ACC112 (cell line): ENCODE measurements around the gene HOXB6.

Experiments
- H2AFZ ChIP-seq: fragments of 200-600 bp; sonication (generic); one replicate; pipeline ENCODE4 v1.6.0; 2017; ENCODE audit warnings: antibody characterized with exemption, low read length; ENCODE audit not compliant: unreplicated experiment
- H3K27ac ChIP-seq: fragments of 200-600 bp; sonication (generic); 2 replicates; pipeline ENCODE4 v1.5.1; 2014; ENCODE audit warnings: low read depth, mild to moderate bottlenecking, antibody characterized with exemption, low read length, moderate library complexity
- H3K27me3 ChIP-seq: fragments of 200-600 bp; sonication (generic); 2 replicates; pipeline ENCODE4 v1.6.1; 2014; ENCODE audit warnings: mild to moderate bottlenecking, antibody characterized with exemption, low read length, moderate library complexity, mixed read lengths; ENCODE audit not compliant: insufficient read depth
- H3K36me3 ChIP-seq: fragments of 200-600 bp; sonication (generic); 2 replicates; pipeline ENCODE4 v1.6.1; 2016; ENCODE audit warnings: mild to moderate bottlenecking, antibody characterized with exemption, low read length, moderate library complexity, mixed read lengths; ENCODE audit not compliant: insufficient read depth
- H3K4me1 ChIP-seq: fragments of 200-600 bp; sonication (generic); one replicate; pipeline ENCODE4 v1.6.1; 2016; ENCODE audit warnings: low read length, mixed read lengths; ENCODE audit not compliant: insufficient read depth, unreplicated experiment, control insufficient read depth
- H3K4me3 ChIP-seq: fragments of 200-600 bp; sonication (generic); 2 replicates; pipeline ENCODE4 v1.5.1; 2014; ENCODE audit warnings: mild to moderate bottlenecking, low read depth, low read length
- H3K79me2 ChIP-seq: fragments of 200-600 bp; sonication (generic); one replicate; pipeline ENCODE4 v1.6.0; 2016; ENCODE audit warnings: low read length; ENCODE audit not compliant: control insufficient read depth, unreplicated experiment, insufficient read depth

HOXB6 gene

GRCh38 chr17:48565925-48566710 lies 38.7 kb downstream of the HOXB6 start:
- Histone ChIP-seq H3K4me3 (no peak overlapping the region), H3K27ac (no peak overlapping the region), H3K4me1 (no peaks in the 10 kb centered on the region), H3K79me2 (no peaks in the 10 kb centered on the region), H2AFZ (no peak overlapping the region), H3K36me3 (no peaks in the 10 kb centered on the region), H3K27me3 (peaks cover 100% of the 10 kb centered on the region)

GRCh38 chr17:48565022-48565554 lies 39.7 kb downstream of the HOXB6 start:
- Histone ChIP-seq H3K79me2 (no peaks in the 10 kb centered on the region), H3K4me3 (no peak overlapping the region), H2AFZ (no peak overlapping the region), H3K27ac (no peak overlapping the region), H3K36me3 (no peaks in the 10 kb centered on the region), H3K27me3 (peaks cover 97% of the 10 kb centered on the region), H3K4me1 (no peaks in the 10 kb centered on the region)

DNA sequence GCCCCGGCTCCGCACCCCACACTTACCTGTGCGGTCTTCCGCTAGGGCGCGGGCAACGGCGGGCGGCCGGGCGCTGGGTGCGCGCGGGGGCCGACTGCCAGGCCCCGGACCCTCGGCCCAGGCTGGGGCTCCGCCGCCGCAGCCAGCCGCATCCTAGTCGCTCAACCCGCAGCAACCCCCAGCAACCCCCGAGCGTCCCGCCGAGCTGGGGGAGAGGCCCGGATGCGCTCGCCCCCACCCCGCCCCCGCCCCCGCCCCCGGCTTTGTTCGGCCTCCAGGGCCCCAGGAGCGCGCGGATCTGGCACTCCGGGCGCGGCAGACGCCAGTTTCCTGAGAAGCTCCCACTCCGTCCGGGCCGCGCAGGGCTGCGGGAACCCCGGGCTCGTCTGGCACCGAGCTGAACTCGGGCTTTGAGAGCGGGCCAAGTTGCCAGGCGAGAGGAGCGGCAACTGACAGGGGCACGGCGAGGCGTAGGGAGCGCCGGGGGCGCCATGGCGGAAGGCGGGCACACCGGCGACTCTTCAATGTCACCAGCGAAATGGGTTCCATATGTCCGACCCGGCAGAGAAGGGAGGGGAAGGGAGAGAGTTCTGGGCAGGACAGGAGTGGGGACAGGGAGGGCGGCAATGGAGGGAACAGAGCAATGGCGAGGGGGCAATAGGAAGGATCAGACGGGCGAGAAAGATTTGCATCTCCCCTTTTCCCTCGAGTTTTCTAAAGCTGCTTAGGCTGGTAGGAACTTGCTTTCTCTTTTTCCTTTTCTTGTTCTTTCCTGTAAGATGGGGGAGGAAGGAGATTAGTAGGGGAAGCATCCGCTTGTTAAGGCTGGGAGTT lies 40.4 kb downstream of the HOXB6 start:
- Histone ChIP-seq H3K4me3 (no peak overlapping the region), H3K79me2 (no peaks in the 10 kb centered on the region), H3K27ac (no peak overlapping the region), H2AFZ (no peak overlapping the region), H3K27me3 (peaks cover 97% of the 10 kb centered on the region), H3K4me1 (no peaks in the 10 kb centered on the region), H3K36me3 (no peaks in the 10 kb centered on the region)

DNA sequence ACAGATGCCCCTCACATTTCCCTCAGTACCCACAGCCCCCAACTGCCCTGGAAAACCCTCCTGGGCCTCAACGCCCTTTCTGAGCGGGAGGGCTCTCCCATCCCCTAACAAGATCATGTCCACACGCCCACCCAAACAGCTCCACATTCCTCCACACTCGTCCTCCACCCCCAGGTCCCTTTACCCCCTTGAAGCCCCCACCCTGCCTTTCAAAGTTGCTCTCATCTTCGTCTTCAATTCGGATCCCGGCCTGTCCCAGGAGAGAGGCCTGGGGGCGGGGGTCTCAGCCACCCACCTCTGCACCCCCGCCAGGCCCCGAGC lies 41.0 kb downstream of the HOXB6 start:
- no peaks in the 10 kb centered on the region for H3K4me1 ChIP-seq
- no peak overlapping the region for H3K27ac ChIP-seq
- H3K79me2 ChIP-seq, result no peaks in the 10 kb centered on the region
- H3K27me3 ChIP-seq, result peaks cover 97% of the 10 kb centered on the region
- H3K4me3 ChIP-seq, result no peak overlapping the region
- no peaks in the 10 kb centered on the region for H3K36me3 ChIP-seq
- H2AFZ ChIP-seq, result no peak overlapping the region

DNA sequence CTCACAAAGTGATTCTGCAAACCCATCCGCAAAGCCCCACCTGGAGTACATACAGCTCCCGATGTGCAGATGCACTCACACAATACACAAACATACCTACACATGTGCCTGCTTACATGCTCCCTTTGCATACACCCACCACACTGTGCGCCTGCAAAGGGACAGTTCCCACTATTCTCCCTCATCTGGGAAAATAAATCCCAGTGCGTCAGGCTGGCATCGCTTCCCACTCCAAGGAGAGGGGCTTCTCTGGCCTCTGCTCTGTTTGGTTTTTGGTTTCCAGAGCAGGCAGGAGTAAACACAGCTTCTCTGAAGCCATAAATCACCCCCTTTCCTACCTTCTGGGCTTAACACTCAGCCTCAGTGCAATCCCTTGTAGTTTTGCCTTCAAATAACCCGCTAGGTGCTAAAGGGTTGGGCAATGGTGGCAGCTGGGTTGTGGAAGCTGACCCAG lies 41.4 kb downstream of the HOXB6 start:
- Histone ChIP-seq H3K4me3 (no peak overlapping the region), H3K36me3 (no peaks in the 10 kb centered on the region), H3K4me1 (no peaks in the 10 kb centered on the region), H3K79me2 (no peaks in the 10 kb centered on the region), H3K27ac (no peak overlapping the region), H3K27me3 (peaks cover 97% of the 10 kb centered on the region), H2AFZ (no peak overlapping the region)

GRCh38 chr17:48562934-48563333 lies 41.9 kb downstream of the HOXB6 start:
- Histone ChIP-seq H3K36me3 (no peaks in the 10 kb centered on the region), H3K4me1 (no peaks in the 10 kb centered on the region), H3K27me3 (peaks cover 97% of the 10 kb centered on the region), H3K79me2 (no peaks in the 10 kb centered on the region), H3K4me3 (no peak overlapping the region), H3K27ac (no peak overlapping the region), H2AFZ (no peak overlapping the region)

DNA sequence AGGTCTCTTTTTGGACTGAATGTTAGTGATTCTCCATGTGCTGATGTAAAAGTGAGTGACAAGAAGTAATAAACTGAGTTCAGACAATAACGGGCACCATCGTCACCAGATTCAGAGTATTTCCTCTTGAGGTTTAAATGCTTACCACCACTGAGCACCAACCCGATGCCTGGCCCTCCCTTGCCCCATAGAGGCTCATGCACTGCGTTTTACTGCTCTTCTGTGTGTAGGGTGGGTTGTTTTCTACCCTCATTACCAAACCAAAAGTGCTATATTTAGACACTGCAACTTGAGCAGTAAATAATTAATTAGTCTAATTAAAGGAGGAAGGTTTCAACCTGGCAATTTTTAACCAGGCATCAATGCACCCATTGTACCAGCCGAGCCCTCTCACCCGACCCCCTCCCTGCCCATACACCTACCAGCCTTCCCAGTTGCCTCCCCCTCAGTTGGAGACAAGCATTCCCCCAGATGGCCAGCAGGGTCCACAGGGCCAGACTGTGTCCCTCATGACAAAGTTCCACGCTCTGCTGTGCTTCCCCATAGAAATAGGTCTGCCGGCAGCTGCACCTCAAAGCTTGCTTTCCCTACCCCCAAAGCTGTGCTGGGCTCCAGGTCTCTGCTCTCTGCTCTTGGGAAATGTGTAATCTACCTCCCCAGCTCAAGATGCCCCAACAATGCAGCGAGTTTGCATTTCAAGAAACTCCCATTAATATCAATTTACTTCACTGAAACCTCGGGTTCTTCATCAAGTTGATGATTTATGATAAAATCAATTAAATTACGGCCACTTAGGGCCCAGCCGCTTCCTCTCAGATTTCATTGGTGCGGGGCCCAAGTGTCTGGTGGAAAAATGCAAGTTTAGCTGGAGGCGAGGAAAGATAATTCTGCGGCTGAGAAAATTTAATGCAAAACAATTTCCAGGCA lies 42.6 kb downstream of the HOXB6 start:
- Histone ChIP-seq H3K36me3 (no peaks in the 10 kb centered on the region), H3K4me1 (no peaks in the 10 kb centered on the region), H3K4me3 (no peak overlapping the region), H3K27me3 (peaks cover 97% of the 10 kb centered on the region), H3K27ac (no peak overlapping the region), H2AFZ (no peak overlapping the region), H3K79me2 (no peaks in the 10 kb centered on the region)

GRCh38 chr17:48559840-48560817 lies 44.7 kb downstream of the HOXB6 start:
- no peaks in the 10 kb centered on the region for H3K79me2 ChIP-seq
- H2AFZ ChIP-seq, result no peak overlapping the region
- H3K27ac ChIP-seq, result no peak overlapping the region
- H3K27me3 ChIP-seq, result peaks cover 96% of the 10 kb centered on the region
- no peaks in the 10 kb centered on the region for H3K4me1 ChIP-seq
- H3K36me3 ChIP-seq, result no peaks in the 10 kb centered on the region
- no peak overlapping the region for H3K4me3 ChIP-seq

GRCh38 chr17:48559122-48559839 lies 45.5 kb downstream of the HOXB6 start:
- H2AFZ ChIP-seq, result no peak overlapping the region
- H3K4me3 ChIP-seq, result no peak overlapping the region
- peaks cover 96% of the 10 kb centered on the region for H3K27me3 ChIP-seq
- no peaks in the 10 kb centered on the region for H3K36me3 ChIP-seq
- H3K27ac ChIP-seq, result no peak overlapping the region
- no peaks in the 10 kb centered on the region for H3K79me2 ChIP-seq
- no peaks in the 10 kb centered on the region for H3K4me1 ChIP-seq
